Measurements from ENCODE around the gene KRTAP5-4.

KRTAP5-4 gene

GRCh38 chr11:1641096-1641495 is 19.2 kb upstream of the KRTAP5-4 start:
- no peak overlapping the region for H3K9ac ChIP-seq (ENCODE audit: low read length)
- no peak overlapping the region for H3K4me3 ChIP-seq (ENCODE audit: low read length)
- H3K4me1 ChIP-seq (ENCODE audit: control insufficient read depth, insufficient read depth, low read length) = peaks cover 11% of the 10 kb centered on the region
- H3K36me3 ChIP-seq (ENCODE audit: control insufficient read depth, insufficient read depth, low read length) = no peaks in the 10 kb centered on the region
- H3K9me3 ChIP-seq (ENCODE audit: control insufficient read depth, low read length) = no peaks in the 10 kb centered on the region
- H3K27me3 ChIP-seq (ENCODE audit: control insufficient read depth, insufficient read depth, low read length) = peaks cover 22% of the 10 kb centered on the region

DNA sequence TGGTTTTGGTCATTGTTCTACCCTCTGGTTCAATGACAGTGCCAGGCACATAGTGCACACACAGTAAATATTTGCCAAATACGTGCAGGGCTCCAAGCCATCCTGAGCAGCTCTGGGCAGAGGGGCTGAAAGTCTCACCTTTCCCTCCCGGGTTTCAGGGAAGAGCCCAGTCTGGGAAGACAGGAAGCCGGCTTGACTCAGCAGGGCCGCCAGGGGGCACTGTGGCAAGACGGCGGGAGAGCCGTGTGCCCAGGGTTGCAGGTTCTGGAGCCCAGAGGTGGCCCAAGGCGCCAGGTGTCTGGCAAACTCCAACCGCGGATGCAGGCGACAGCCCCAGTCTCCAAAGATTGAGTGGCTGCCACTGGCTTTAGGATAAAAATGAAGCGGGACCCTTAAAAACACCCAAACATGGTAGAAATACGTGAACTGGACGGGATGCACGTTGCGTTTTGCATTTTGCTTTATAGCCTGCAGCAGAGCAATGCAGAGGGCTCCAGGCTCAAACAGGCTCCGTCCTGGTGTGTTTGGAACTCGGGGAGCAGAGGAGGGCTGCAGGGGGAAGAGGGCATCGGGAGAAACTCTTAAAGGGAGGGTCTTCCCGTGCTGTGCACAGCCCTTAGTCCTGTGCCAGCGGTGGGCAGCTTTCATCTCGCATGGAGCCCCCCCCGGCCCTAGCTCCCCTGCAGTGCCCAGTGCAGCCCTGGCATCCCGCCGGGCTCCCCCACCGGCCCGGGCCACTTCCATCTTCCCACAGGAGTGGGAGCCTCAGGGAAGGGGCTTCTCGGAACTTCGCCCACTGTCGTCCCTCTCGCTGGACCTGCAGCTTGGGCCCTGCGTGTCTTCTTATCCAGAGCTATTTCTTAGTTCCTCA is 18.4 kb upstream of the KRTAP5-4 start:
- Histone ChIP-seq H3K9ac (ENCODE audit: low read length) (no peak overlapping the region), H3K4me1 (ENCODE audit: control insufficient read depth, insufficient read depth, low read length) (peaks cover 11% of the 10 kb centered on the region), H3K4me3 (ENCODE audit: low read length) (no peak overlapping the region), H3K36me3 (ENCODE audit: control insufficient read depth, insufficient read depth, low read length) (no peaks in the 10 kb centered on the region), H3K27me3 (ENCODE audit: control insufficient read depth, insufficient read depth, low read length) (peaks cover 22% of the 10 kb centered on the region), H3K9me3 (ENCODE audit: control insufficient read depth, low read length) (no peaks in the 10 kb centered on the region)

GRCh38 chr11:1639666-1640065 is 17.7 kb upstream of the KRTAP5-4 start:
- H3K9me3 ChIP-seq (ENCODE audit: control insufficient read depth, low read length) = no peaks in the 10 kb centered on the region

GRCh38 chr11:1639102-1639620 is 17.2 kb upstream of the KRTAP5-4 start:
- H3K9ac ChIP-seq (ENCODE audit: low read length) = no peak overlapping the region
- no peaks in the 10 kb centered on the region for H3K36me3 ChIP-seq (ENCODE audit: control insufficient read depth, insufficient read depth, low read length)
- peaks cover 22% of the 10 kb centered on the region for H3K27me3 ChIP-seq (ENCODE audit: control insufficient read depth, insufficient read depth, low read length)
- H3K9me3 ChIP-seq (ENCODE audit: control insufficient read depth, low read length) = no peaks in the 10 kb centered on the region
- peaks cover 11% of the 10 kb centered on the region for H3K4me1 ChIP-seq (ENCODE audit: control insufficient read depth, insufficient read depth, low read length)
- no peak overlapping the region for H3K4me3 ChIP-seq (ENCODE audit: low read length)

More at GRCh38 chr11:1639666-1640065, 17.7 kb upstream of the KRTAP5-4 start:
- Histone ChIP-seq H3K4me1 (ENCODE audit: control insufficient read depth, insufficient read depth, low read length) (peaks cover 11% of the 10 kb centered on the region), H3K27me3 (ENCODE audit: control insufficient read depth, insufficient read depth, low read length) (peaks cover 22% of the 10 kb centered on the region), H3K36me3 (ENCODE audit: control insufficient read depth, insufficient read depth, low read length) (no peaks in the 10 kb centered on the region), H3K9ac (ENCODE audit: low read length) (no peak overlapping the region), H3K4me3 (ENCODE audit: low read length) (no peak overlapping the region)

- Histone ChIP-seq H3K36me3 (ENCODE audit: control insufficient read depth, insufficient read depth, low read length) (no peaks in the 10 kb centered on the region), H3K4me3 (ENCODE audit: low read length) (no peak overlapping the region), H3K9me3 (ENCODE audit: control insufficient read depth, low read length) (no peaks in the 10 kb centered on the region), H3K4me1 (ENCODE audit: control insufficient read depth, insufficient read depth, low read length) (peaks cover 11% of the 10 kb centered on the region), H3K27me3 (ENCODE audit: control insufficient read depth, insufficient read depth, low read length) (peaks cover 22% of the 10 kb centered on the region), H3K9ac (ENCODE audit: low read length) (no peak overlapping the region)
These were observed 16.4 kb upstream of the KRTAP5-4 start for GRCh38 chr11:1638344-1638743.

DNA sequence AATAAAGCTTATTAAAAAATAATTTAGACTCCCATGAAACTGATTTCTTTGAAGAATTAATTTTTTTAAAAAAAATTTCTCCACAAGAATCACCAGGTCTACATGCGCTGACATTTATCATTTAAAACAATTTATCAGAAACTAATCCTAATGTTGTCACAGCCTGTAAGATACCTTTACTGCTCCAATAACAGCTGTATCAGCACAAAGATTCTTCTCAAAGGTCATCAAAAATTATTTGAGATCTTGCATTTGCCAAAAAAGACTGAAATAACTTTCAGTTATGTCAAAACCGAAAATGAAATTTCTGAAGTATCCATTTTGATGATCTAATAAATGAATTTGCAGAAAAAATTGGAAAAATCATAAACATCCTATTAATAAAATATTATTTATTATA is 15.7 kb upstream of the KRTAP5-4 start:
- no peak overlapping the region for H3K4me3 ChIP-seq (ENCODE audit: low read length)

DNA sequence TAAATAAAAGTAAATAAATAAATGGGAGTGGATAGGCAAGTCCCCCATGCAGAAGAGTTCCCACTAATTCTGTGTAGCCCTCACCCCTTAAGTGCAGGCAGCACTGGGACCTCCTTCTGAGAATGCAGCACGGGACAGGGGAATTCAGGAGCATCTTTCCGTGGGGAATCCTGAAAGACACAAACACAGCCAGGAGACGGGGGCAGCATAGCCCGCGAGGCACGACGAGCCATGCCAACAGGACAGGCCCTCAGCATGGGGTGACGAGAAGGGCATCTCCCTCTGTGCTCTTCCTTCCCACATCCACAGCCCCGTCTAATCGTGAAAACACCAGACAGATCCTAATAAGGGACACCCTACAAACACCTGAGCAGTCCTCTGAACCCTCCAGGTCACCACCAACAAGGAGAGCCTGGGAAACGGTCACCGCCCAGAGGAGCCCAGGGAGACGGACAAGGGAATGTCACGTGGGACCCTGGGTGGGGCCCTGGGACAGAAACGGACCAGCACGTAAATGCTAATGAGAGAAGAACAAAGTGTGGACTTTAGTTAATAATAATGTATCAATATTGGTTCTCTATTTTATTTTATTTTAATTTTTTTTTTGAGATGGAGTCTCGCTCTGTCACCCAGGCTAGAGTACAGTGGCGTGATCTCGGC is 14.5 kb upstream of the KRTAP5-4 start:
- H3K4me3 ChIP-seq (ENCODE audit: low read length) = no peak overlapping the region
- H3K9ac ChIP-seq (ENCODE audit: low read length) = no peak overlapping the region
- H3K4me1 ChIP-seq (ENCODE audit: control insufficient read depth, insufficient read depth, low read length) = peaks cover 14% of the 10 kb centered on the region
- H3K36me3 ChIP-seq (ENCODE audit: control insufficient read depth, insufficient read depth, low read length) = no peaks in the 10 kb centered on the region
- H3K27me3 ChIP-seq (ENCODE audit: control insufficient read depth, insufficient read depth, low read length) = peaks cover 34% of the 10 kb centered on the region
- H3K9me3 ChIP-seq (ENCODE audit: control insufficient read depth, low read length) = no peaks in the 10 kb centered on the region

More for the DNA sequence above, 15.7 kb upstream of the KRTAP5-4 start:
- no peaks in the 10 kb centered on the region for H3K9me3 ChIP-seq (ENCODE audit: control insufficient read depth, low read length)
- H3K27me3 ChIP-seq (ENCODE audit: control insufficient read depth, insufficient read depth, low read length) = peaks cover 23% of the 10 kb centered on the region
- H3K9ac ChIP-seq (ENCODE audit: low read length) = no peak overlapping the region
- no peaks in the 10 kb centered on the region for H3K36me3 ChIP-seq (ENCODE audit: control insufficient read depth, insufficient read depth, low read length)
- peaks cover 11% of the 10 kb centered on the region for H3K4me1 ChIP-seq (ENCODE audit: control insufficient read depth, insufficient read depth, low read length)

GRCh38 chr11:1633864-1634263 is 11.9 kb upstream of the KRTAP5-4 start:
- no peaks in the 10 kb centered on the region for H3K9me3 ChIP-seq (ENCODE audit: control insufficient read depth, low read length)
- H3K4me3 ChIP-seq (ENCODE audit: low read length) = no peak overlapping the region
- peaks cover 31% of the 10 kb centered on the region for H3K27me3 ChIP-seq (ENCODE audit: control insufficient read depth, insufficient read depth, low read length)
- H3K9ac ChIP-seq (ENCODE audit: low read length) = no peak overlapping the region
- H3K4me1 ChIP-seq (ENCODE audit: control insufficient read depth, insufficient read depth, low read length) = peaks cover 7% of the 10 kb centered on the region
- no peaks in the 10 kb centered on the region for H3K36me3 ChIP-seq (ENCODE audit: control insufficient read depth, insufficient read depth, low read length)

DNA sequence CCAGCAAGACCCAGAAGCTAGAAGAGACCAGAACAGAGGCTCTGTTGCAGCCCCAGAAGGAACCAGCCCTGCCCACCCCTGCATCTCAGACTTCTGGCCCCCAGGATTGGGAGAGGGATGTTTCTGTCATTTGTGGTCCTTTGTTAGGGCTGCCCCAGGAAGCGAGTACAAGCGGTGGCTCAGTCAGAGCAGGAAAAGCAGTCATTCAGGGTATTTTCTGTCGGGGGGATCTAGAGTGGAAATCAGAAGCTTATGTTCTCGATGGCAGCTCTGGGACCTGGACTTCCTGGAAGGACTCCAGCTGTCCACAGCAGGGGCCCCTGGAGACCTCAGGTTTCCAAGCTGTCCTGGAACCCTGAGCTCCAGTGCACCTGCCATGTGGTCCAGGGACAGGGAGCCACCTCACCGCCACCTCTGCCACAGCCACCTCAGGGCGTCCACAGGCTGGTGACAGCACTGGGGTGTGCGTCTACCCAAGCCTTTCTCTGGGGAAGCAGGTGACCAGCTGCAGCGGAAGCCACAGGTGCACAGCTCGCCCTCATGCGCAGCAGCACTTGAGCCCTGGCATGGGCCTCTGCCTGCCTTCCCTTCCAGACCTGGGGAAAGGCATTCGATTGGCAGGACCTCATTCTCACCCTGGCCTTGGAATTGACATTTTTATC is 10.2 kb upstream of the KRTAP5-4 start:
- H3K36me3 ChIP-seq (ENCODE audit: control insufficient read depth, insufficient read depth, low read length) = no peaks in the 10 kb centered on the region
- H3K4me3 ChIP-seq (ENCODE audit: low read length) = no peak overlapping the region
- H3K27me3 ChIP-seq (ENCODE audit: control insufficient read depth, insufficient read depth, low read length) = peaks cover 44% of the 10 kb centered on the region
- no peaks in the 10 kb centered on the region for H3K9me3 ChIP-seq (ENCODE audit: control insufficient read depth, low read length)
- H3K9ac ChIP-seq (ENCODE audit: low read length) = no peak overlapping the region
- peaks cover 3% of the 10 kb centered on the region for H3K4me1 ChIP-seq (ENCODE audit: control insufficient read depth, insufficient read depth, low read length)

DNA sequence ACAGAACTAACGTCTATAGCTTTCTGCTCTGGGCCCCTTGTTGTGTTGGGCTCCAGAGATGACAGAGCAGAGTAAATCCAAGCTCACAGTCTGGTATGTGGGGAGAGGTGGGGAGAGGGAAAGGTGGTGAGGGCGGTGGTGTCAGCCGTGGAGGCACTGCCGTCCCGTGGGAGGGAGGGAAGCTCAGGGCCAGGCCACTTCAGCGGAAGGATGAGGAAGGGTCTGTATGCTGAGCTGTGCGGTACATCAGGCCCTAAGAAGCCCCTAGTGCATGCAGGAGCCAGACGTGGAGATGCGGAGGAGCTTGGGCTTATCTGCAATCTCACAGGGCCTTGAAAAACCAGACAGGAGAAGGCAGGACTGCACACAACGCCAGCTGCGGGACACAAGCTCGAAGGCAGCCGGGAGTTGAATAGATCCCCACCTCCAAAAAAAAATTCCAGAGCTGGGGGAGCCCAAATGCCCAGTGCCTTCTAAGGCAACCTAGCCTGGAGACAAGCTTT is 9.2 kb upstream of the KRTAP5-4 start:
- Histone ChIP-seq H3K9me3 (ENCODE audit: control insufficient read depth, low read length) (no peaks in the 10 kb centered on the region), H3K36me3 (ENCODE audit: control insufficient read depth, insufficient read depth, low read length) (no peaks in the 10 kb centered on the region), H3K9ac (ENCODE audit: low read length) (no peak overlapping the region), H3K4me1 (ENCODE audit: control insufficient read depth, insufficient read depth, low read length) (peaks cover 3% of the 10 kb centered on the region), H3K4me3 (ENCODE audit: low read length) (no peak overlapping the region), H3K27me3 (ENCODE audit: control insufficient read depth, insufficient read depth, low read length) (peaks cover 44% of the 10 kb centered on the region)

GRCh38 chr11:1630271-1630670 is 8.3 kb upstream of the KRTAP5-4 start:
- Histone ChIP-seq H3K9ac (ENCODE audit: low read length) (no peak overlapping the region), H3K9me3 (ENCODE audit: control insufficient read depth, low read length) (no peaks in the 10 kb centered on the region), H3K4me1 (ENCODE audit: control insufficient read depth, insufficient read depth, low read length) (peaks cover 3% of the 10 kb centered on the region), H3K4me3 (ENCODE audit: low read length) (no peak overlapping the region), H3K27me3 (ENCODE audit: control insufficient read depth, insufficient read depth, low read length) (peaks cover 44% of the 10 kb centered on the region), H3K36me3 (ENCODE audit: control insufficient read depth, insufficient read depth, low read length) (no peaks in the 10 kb centered on the region)

Data from mucosa of stomach (tissue), 1 donor.